G401 (cell line): ENCODE results near the gene TMEM259. TPM values are rescaled to one million over a fixed set of nuclear protein-coding genes. Genes with fewer than 3 reads are reported as not detected.
A peak's percentile ranks its signal among the peaks of the same experiment; 100 is the strongest.

Experiments
- DNase-seq: peaks from one replicate; pipeline ENCODE4 v3.0.0-alpha.2; 2015; ENCODE audit warnings: low spot score
- in situ Hi-C: cut with HindIII; loops from 2 replicates; pipeline ENCODE4 v1.10.0; 2016; ENCODE audit warnings: low sequenced_read_pairs, mixed read lengths
- total RNA-seq: library from RNA; depleted of rRNA; stranded (reverse); fragments of >200 nt; shearing (Covaris generic); gene quantifications from 2 replicates; pipeline ENCODE4 v1.2.3, GENCODE V29; 2014

Gene TMEM259
- total RNA-seq, 1 experiment from 2014 or later = 131 TPM

DNA sequence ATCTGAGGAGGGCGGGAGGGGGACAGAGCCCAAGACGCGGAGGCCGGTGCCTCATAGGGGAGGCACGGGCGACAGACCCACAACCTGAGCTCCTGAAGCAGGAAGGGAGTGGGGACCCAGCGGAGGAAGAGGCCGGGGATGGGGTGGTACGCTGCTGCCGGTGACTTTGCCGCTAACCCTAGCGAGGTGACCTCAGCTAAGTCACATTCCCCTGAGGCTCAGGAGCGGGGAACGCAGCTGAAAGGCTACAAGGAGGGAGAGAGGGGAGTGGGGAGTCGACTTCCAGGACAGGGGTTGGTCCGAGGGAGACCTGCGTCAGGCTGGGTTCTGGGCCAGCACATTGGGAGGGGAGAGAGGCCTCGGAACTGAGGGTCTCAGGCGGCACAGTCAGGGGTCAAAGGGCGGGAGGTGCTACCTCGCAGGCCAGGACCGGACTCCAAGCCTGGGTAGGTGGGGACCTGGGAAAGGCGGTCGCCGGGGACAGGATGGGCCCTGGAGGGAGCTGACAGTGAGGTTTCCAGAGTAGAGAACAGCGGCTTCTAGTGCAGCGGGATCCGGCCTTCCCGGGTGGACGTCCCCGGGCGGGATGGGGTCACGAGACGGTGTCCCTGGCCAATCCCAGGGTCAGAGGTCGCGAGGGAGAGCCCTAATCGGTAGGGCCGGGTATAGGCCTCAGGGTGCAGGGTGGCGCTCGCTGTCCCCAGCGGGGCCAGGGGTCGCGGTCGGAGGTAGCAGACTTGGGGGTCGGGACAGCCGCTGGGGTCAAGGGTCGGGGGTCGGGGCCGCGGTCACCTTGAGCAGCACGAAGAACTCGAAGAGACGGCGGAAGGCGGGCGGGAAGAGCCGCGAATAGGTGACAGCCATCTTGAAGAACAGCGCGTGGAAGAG, 699 bp downstream of the TMEM259 start:
- DNase-seq = no peak
- in situ Hi-C loops = no loop called here

DNA sequence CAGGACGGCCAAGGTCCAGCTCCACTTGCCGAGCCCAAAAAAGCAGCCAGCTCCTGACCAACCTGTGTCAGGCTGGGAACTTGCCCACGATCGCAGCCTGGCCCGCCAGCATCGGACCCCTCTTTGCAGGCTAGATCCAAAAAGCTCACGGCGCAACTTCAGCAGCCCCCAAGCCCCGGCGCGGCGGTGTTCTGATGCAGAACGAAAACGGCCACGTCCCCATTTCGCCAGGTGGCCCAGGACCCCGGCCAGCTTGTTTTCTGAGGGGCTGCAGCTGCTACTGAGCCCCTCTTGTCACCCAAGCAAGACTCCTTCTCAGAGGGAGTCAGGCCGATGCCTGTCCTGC, 1.3 kb downstream of the TMEM259 start:
- in situ Hi-C loops = no loop called here

DNA sequence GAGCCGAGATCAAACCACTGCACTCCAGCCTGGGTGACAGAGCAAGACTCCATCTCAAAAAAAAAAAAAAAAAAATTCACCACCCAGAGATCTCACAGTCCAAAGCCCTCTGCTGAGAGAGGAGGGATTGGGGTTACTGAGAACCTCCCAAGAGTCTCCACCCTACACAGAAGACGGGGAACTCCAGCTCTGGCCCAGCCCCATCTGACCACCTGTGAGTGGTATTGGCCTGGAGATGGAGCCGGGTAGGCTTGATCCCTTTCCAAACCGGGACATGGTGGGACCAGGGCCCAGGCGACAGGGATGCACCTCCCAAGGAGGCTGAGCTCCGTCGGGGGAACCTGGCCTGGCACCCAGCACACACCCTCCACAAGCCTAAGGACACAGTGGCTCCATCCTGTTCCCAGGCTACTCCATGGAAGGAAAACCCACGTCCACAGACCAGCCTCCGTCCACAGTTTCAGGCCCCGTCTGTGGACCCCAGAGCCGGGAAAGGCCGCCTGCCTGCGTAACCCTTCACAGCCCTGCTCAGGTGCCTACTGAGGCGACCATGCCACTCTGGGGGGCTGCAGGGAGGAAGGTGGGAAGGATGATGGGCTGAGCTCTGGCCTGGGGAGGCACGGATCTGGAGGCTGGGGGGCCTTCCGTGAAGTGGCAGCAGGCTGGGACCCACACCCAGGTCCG, 1.8 kb downstream of the TMEM259 start:
- no peak for DNase-seq
- in situ Hi-C loops = no loop called here

More for the DNA sequence above, 1.3 kb downstream of the TMEM259 start:
- DNase-seq = no peak

DNA sequence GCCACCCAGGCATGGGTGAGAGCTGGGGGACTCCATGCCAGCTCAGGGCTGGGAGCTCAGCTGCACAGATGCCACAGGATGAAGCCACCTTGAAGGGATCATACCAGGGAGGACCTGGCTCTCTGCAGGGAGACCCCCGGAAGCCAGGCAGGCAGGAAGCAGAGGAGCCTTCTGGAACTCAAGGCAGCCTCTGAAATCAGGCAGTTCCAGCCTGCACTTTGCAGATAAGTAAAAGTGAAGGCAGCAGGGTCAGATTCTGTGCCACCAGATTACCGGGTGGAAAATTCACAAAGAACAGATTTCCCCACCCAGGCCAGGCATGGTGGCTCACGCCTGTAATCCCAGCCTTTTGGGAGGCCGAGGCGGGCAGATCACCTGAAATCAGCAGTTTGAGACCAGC, 2.5 kb downstream of the TMEM259 start:
- no peak for DNase-seq
- in situ Hi-C loops = no loop called here

DNA sequence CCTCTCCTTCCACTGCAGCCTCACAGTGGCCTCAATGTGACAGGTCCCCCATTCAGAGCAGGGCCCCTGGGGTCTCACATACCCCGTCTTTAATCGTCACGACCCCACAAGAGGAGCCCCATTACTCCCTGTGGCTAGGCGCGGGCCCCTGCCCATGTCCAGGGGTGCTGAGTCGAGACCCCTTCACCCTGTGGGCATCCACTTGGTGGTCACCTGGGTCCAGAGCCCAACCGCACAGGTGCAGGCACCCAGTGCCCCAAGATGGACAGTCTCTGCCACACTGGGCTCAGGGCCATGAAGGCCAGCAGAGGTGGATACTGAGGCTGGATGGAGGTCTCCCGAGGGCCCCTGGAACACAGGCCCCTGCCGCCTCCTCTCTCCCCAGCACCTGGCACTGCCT, 3.0 kb downstream of the TMEM259 start:
- no peak for DNase-seq
- in situ Hi-C loops = no loop called here

DNA sequence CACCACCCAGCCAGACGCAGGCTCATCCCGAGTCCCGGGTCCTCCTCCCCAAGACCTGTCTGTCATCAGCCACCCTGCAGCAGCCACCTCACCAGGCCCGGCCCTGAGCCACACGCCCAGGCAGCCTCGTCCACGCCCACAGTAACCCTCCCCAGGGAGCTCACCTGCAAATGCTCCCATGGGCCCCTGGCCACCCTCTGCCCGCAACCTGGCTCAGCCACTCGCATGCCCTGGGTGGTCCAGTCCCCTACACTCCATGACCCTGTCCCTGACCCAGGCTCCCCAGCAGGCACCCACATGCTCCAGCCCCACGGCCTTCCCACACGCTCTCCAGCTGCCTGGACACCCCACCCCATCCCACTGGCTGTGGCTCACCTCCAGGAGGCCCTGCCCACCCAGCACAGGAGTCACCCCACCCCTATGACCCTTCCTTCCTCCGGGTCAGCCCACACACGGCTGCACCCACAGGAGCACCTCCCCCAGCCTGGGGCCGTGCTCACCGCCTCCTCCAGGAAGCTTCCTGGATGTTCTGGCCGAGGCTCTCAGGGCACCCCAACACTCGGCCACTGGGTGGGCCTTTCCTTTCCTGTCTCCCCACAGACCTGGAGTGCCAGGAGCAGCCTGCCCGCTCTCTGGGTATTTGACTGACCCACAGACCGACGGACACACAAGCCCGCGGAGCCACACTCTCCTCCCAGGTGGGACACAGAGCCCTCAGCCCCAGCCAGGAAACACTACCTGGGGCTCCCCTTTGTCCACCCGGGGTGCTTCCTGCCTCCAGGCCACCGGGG, 3.6 kb downstream of the TMEM259 start:
- in situ Hi-C loops = no loop called here
- DNase-seq = no peak

DNA sequence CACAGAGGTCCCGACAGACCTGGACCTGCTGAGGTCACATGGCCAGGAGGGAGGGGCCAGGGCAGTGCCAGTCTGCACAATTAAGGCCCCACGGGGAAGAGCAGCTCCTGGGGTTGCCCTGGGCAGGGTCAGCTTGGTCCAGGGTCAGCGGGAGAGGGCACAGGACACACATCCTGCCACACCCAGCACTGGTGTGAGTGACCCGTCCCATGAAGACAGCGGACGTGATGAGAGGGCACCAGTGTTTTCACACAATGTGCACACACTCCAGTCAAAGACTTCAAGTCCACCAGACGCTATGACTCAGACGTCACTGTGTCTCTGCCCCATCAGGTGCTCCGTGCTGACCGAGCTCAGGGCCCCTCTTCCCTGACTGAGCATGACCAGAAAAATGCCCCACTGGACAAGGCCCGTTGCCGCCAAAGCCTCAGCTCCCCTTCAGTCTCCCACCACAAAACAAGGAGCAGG, 4.2 kb downstream of the TMEM259 start:
- DNase-seq = peak; percentile 25

DNA sequence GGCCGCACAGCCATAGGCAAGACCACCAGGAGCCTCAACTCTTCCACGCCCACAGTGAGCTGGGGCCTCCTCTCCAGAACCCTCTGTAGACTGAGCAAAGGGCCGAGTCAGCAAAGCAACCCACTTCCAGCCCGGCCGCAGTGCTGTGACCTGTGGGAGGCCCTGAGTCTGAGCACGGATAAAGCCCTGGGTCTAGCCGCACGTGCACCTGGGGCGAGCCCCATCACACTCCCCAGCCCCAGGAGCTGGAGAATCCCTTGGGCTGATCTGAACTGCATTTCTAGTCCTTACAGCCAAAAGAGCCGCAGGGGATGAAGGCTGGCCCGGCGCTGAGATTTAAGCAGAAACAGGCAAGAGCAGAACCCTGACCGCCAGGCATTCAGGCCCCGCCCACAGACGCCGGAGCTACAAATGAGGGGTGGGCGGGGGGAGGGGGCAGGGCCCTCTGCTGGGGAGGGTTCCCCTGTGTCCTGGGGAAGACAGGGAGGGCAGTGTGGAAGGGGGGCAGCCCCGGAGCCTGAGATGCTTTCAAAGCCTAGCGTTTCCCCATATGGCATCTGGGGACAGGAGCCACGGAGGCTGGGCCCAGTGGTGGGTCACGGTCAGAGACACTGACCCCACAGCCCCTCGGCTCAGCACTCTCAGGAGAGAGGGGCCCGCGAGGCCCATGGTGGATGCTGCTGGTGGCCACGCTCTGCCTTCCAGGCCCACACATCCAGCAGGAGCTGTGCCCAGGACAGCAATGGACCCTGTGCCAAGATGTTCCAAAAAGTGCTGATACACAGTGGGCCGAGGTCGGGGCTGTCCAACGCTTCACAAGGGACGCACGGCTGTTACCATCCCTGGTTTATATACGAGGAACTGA, 4.9 kb downstream of the TMEM259 start:
- DNase-seq = peak; percentile 23
- in situ Hi-C loops = no loop called here

More for the DNA sequence above, 4.2 kb downstream of the TMEM259 start:
- in situ Hi-C loops = no loop called here

DNA sequence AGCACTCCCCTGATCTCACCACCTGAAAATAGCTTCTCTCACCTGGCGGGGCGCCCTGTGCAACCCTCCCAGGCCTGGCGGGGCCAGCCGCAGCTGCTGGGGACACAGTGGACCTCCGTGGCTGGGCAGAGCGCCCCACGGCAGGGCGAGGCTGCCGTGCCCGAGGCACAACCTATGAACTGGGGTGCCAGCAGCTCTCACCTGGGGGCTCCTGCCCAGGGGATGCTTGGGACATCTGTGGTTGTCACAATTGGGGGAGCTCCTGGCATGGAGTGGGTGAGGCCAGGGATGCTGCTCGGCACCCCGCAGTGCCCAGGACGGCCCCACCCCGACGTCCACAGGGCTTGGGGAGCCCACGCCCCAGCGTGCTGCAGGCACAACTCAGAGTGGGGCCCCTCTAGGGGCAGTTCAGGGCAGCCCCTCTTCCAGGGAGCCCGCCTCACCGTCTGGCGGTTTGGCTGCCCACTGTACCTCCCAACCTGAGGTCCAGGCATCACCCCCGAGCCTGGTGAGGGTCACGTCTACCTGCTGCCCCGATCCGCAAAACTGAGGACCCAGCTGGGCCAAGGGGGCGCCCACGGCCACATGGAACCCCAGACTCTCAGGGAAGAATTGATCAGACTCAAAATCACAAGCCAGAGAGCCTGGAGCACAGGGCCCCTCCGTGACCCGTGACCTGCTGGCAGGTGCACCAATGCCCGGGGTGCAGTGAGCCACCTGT, 5.7 kb downstream of the TMEM259 start:
- in situ Hi-C loops = no loop called here
- DNase-seq = no peak

DNA sequence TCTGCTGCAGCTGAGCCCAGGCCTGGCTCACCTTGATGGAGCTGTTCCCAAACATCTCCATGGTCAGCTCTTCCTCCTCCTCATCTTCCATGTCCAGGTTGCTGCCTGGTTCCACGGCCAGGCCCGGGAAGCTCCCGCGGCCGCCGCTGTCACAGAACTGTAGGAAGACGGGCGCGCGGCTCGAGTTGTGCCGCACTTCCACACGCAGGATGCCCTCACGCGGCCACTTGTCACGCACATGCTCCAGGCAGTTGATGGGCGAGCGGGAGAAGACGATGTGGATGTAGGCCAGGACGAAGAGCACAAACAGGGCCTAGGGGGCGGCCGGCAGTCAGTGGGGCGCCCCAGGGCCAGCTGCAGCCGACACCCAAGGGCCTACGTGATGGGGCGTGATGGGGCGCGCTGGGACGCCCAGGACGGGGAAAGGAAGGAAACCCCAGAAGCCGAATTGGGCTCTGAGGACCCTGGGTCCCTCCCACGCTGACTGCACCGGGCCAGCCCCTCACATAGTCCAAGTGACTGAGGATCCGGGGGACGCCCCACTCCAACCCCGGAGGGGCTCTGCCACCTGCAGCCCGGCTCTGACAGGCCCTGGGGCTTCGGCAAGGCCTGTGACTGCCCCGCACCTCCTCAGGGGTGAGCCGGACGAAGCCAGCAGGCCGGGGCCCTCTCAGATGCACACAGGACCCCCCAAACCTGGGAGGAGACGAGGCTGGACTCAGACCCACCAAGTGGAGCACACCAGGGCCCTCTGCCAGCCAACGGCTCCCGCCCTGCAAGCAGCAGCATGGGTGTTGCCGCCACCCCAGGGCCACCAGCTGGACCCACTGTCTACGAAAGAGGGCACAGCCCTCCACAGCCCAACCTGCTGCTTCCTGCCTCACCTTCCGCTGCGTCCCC, 6.5 kb downstream of the TMEM259 start:
- DNase-seq = no peak
- in situ Hi-C loops = no loop called here

DNA sequence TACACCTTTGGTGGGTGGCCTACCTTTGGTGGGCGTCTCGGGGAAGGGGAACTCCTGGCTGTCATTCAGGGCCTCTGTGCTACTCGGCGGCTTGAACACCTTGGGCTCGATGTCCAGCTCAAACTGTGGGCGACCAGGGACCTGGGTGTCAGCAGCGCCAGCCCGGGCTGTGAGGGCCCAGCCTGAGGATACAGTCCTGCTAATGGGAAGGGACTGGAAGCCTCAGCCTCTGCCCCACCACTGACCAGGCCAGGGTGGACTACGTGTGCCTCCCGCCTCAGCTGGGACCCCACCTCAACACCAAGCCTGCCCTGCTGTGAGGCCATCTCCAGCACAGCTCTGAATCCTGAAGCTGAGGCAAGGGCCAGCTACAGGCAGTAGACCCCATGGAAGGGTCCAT, 7.7 kb downstream of the TMEM259 start:
- no peak for DNase-seq
- in situ Hi-C loops = no loop called here

DNA sequence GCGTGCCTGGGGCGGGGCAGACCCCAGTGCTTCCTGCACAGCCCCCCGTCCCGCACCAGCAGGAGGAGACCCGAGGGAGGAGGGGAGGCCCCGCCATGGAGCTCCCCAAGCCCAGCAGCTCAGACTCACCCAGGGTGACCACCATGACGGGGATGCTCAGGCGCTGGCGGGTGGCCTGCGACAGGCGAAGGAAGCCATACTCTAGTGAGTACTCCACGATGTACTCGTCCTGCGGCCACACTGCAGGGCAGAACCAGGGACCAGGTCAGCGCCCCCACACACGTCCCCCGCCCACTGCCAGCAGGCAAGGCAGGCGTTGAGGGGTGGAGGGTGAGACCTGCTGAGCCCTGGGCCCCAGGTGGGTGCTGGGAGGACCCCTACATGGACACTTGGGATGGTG, 8.6 kb downstream of the TMEM259 start:
- DNase-seq = no peak
- in situ Hi-C loops = no loop called here

DNA sequence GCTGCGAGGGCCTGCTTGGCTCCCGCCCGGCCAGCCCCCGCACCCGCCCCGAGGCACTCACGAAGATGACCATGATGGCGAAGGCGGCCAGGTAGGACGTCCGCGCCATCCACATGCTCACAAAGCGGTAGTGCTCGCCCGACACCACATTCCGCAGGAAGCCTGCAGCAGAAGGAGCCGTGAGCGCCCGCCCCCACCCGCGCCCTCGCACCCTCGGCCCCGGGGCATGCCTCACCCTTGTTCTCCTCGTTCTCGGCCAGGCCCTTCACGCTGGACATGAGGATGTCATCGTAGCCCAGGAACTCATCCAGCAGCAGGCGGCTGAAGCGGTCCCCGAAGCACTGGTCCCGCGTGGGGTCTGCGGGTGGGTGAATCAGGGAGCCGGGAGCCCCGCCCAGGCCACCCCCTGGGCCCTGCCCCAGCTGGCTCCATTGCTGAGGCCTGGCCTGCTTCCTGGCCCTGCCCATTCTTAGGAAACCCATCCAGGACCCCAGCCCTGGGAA, 9.0 kb downstream of the TMEM259 start:
- in situ Hi-C loops = no loop called here
- no peak for DNase-seq

DNA sequence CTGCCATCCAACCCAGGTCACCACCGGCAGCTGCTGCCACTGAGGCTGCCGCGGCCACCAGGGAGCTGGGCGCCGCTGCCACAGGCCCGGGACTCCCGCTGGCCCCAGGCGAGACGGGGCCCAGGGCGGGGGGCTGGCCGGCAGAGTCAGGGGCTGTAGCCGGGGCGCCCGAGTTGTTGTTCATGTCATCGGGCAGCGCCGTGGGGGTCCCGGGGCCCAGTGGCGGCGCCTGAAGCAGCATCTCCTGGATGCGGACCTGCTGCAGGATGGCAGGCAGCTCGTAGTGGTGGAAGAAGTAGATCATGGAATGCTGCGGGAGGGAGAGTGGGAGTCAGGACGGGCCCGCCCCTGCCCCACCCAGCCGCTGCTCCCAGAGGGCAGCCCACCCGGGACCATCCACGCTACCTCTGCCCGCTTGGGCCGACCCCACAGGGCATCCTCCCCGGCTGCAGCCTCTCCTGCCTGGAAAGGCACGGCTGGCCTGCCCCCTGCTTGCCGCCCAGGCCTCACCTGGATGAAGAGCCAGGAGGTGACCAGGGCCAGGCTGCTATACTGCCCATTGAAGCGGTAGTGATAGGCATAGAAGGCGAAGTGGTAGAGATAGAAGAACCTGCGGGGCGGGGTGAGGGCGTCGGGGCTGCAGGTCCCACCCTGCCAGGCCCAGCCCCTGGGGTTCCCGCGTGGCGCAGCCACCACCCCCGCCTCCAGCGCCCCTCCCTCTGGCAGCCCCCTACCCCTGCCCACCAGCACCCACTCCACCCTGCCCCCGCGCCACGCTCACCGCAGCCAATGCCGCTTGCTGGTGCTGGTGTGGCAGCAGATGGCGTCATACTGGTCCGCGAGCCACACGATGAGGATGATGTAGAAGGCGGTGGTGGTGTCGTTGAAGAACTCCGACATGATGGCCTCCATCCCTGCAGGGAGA, 10.1 kb downstream of the TMEM259 start:
- DNase-seq = no peak
- in situ Hi-C loops = no loop called here

DNA sequence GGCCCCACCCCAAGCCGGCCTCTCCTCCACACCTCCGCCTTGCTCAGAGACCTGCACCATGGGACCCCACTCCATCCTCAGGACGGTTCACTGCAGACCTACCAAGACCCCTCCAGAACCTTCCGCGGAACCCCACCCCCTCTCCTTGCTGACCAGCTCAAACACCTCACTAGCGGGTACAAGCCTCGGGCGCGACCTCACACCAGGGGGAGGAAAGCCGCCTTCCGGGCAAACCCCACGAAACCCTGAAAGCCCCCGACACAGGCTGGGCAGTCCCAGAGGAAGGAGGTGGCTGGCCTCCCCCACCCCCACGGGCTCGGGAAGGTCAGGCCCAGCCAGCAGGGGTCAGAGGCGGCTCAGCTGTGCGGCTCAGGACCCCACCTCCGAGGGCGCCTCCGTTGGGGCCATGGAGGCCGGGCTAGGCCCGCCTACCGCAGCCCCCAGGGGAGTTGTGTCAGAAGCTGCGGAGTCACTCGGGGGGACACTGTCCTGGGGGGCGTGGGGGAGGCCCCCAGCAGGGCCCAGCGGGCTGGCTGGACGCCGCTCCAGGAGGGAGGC, 10.9 kb downstream of the TMEM259 start:
- in situ Hi-C loops = no loop called here
- DNase-seq = no peak
